ENCODE results near the gene ATP5F1B.
A peak's percentile ranks its signal among the peaks of the same experiment; 100 is the strongest.
"Not testable (repeated sequence)": the region's sequence is repeated elsewhere in the genome, so short reads cannot be mapped to it uniquely, and the experiment has no call there.

The ATP5F1B gene
- total RNA-seq: 315 to 528 (median 365) reads per million in 4 experiments

GRCh38 chr12:56645717-56646446 is at the start of gene ATP5F1B:
TSS of gene ATP5F1B (minus strand) at chr12:56645984. CDS start at chr12:56645963, 21 bp downstream.
- DNase-seq: peak; percentile 83

GRCh38 chr12:56694161-56694560 is 48.4 kb upstream of the ATP5F1B start:
- DNase-seq: no peak

- no peak for DNase-seq
Measured at GRCh38 chr12:56688846-56689109, 43.0 kb upstream of the ATP5F1B start.

GRCh38 chr12:56688129-56688845 is 42.5 kb upstream of the ATP5F1B start, which contains the start of gene PTGES3:
TSS of gene PTGES3 (minus strand) at chr12:56688284. CDS start at chr12:56687999, 285 bp downstream.
- DNase-seq: peak; percentile 94

- peak; percentile 39 for DNase-seq
Measured at GRCh38 chr12:56687223-56688128, 41.7 kb upstream of the ATP5F1B start.

GRCh38 chr12:56684745-56685359 is 39.1 kb upstream of the ATP5F1B start:
- DNase-seq: no peak

- DNase-seq: no peak
Measured at GRCh38 chr12:56682323-56682722, 36.5 kb upstream of the ATP5F1B start.

- DNase-seq: no peak
Measured at GRCh38 chr12:56679883-56680575, 34.2 kb upstream of the ATP5F1B start.

- DNase-seq: no peak
Measured at GRCh38 chr12:56678852-56679251, 33.1 kb upstream of the ATP5F1B start.

GRCh38 chr12:56677680-56678079 is 31.9 kb upstream of the ATP5F1B start:
- no peak for DNase-seq

- DNase-seq: no peak
Measured at GRCh38 chr12:56676851-56677580, 31.2 kb upstream of the ATP5F1B start.

GRCh38 chr12:56671608-56672007 is 25.8 kb upstream of the ATP5F1B start:
- DNase-seq: no peak

GRCh38 chr12:56670836-56671235 is 25.1 kb upstream of the ATP5F1B start:
- DNase-seq: no peak

GRCh38 chr12:56668197-56668457 is 22.3 kb upstream of the ATP5F1B start:
- DNase-seq: no peak

GRCh38 chr12:56661979-56662638 is 16.3 kb upstream of the ATP5F1B start:
- no peak for DNase-seq

GRCh38 chr12:56661560-56661959 is 15.8 kb upstream of the ATP5F1B start:
- no peak for DNase-seq

- no peak for DNase-seq
Measured at GRCh38 chr12:56658921-56659320, 13.1 kb upstream of the ATP5F1B start.

GRCh38 chr12:56657416-56658379 is 11.9 kb upstream of the ATP5F1B start:
- DNase-seq: no peak

GRCh38 chr12:56653781-56654180 is 8.0 kb upstream of the ATP5F1B start:
- DNase-seq: not testable (repeated sequence)

GRCh38 chr12:56648023-56648422 is 2.2 kb upstream of the ATP5F1B start:
- not testable (repeated sequence) for DNase-seq

Data from effector CD8-positive, alpha-beta T cell (primary cell).